ENCODE results near the gene ATG13. TPM values are rescaled to one million over a fixed set of nuclear protein-coding genes. Genes with fewer than 3 reads are reported as not detected.

ATG13 gene
- total and polyA plus RNA-seq, 4 donors = 29.1 to 72.8 (median 52.4) TPM

- WGBS, 2 donors = 92 to 100% methylated on average over 1 of the region's 1 CpG
Measured at GRCh38 chr11:46690702-46691101, 73.3 kb downstream of the ATG13 start.

GRCh38 chr11:46692450-46692849 is 75.1 kb downstream of the ATG13 start:
- TF ChIP-seq, protein P1, sequence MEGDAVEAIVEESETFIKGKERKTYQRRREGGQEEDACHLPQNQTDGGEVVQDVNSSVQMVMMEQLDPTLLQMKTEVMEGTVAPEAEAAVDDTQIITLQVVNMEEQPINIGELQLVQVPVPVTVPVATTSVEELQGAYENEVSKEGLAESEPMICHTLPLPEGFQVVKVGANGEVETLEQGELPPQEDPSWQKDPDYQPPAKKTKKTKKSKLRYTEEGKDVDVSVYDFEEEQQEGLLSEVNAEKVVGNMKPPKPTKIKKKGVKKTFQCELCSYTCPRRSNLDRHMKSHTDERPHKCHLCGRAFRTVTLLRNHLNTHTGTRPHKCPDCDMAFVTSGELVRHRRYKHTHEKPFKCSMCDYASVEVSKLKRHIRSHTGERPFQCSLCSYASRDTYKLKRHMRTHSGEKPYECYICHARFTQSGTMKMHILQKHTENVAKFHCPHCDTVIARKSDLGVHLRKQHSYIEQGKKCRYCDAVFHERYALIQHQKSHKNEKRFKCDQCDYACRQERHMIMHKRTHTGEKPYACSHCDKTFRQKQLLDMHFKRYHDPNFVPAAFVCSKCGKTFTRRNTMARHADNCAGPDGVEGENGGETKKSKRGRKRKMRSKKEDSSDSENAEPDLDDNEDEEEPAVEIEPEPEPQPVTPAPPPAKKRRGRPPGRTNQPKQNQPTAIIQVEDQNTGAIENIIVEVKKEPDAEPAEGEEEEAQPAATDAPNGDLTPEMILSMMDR (IDR thresholded peaks at IDR 0.05; ENCODE audit: control extremely low read depth, extremely low read depth) = no peak
- 81 to 98% methylated on average over 4 of the region's 4 CpGs for WGBS, 2 donors
- Histone ChIP-seq H3K9ac (ENCODE audit: insufficient read depth in 1 of 2, low read length in 2 of 2) (no peak overlapping the region), H3K4me1 (ENCODE audit: control insufficient read depth in 5 of 5, insufficient read depth in 5 of 5, low read length in 5 of 5) (peaks cover 0 to 9% (median 3%) of the 10 kb centered on the region in 5 donors), H3K9me3 (ENCODE audit: control insufficient read depth in 4 of 4, insufficient read depth in 3 of 4, low read length in 3 of 4) (no peaks in the 10 kb centered on the region), H3K27me3 (ENCODE audit: control insufficient read depth in 3 of 3, insufficient read depth in 3 of 3, low read length in 2 of 3) (no peaks in the 10 kb centered on the region), H3K36me3 (ENCODE audit: control insufficient read depth in 4 of 4, insufficient read depth in 4 of 4, low read length in 4 of 4) (peaks cover 0 to 52% (median 25%) of the 10 kb centered on the region in 4 donors), H3K27ac (ENCODE audit: low read depth in 1 of 2, low read length in 1 of 2) (no peak overlapping the region), H3K4me3 (no peak overlapping the region)
- DNase-seq (no peak), ATAC-seq (ENCODE audit: insufficient read depth, low FRiP score) (no peak)

More at GRCh38 chr11:46690702-46691101, 73.3 kb downstream of the ATG13 start:
- Histone ChIP-seq H3K9ac (ENCODE audit: insufficient read depth in 1 of 2, low read length in 2 of 2) (no peak overlapping the region), H3K27ac (ENCODE audit: low read depth in 1 of 2, low read length in 1 of 2) (no peak overlapping the region), H3K4me1 (ENCODE audit: control insufficient read depth in 5 of 5, insufficient read depth in 5 of 5, low read length in 5 of 5) (peaks cover 0 to 18% (median 4%) of the 10 kb centered on the region in 5 donors), H3K9me3 (ENCODE audit: control insufficient read depth in 4 of 4, insufficient read depth in 3 of 4, low read length in 3 of 4) (no peaks in the 10 kb centered on the region), H3K4me3 (no peak overlapping the region), H3K27me3 (ENCODE audit: control insufficient read depth in 3 of 3, insufficient read depth in 3 of 3, low read length in 2 of 3) (no peaks in the 10 kb centered on the region), H3K36me3 (ENCODE audit: control insufficient read depth in 4 of 4, insufficient read depth in 4 of 4, low read length in 4 of 4) (peaks cover 3 to 51% (median 25%) of the 10 kb centered on the region in 4 donors)
- DNase-seq (no peak), ATAC-seq (ENCODE audit: insufficient read depth, low FRiP score) (no peak)
- TF ChIP-seq, protein P1 (IDR thresholded peaks at IDR 0.05; ENCODE audit: control extremely low read depth, extremely low read depth) = no peak

DNA sequence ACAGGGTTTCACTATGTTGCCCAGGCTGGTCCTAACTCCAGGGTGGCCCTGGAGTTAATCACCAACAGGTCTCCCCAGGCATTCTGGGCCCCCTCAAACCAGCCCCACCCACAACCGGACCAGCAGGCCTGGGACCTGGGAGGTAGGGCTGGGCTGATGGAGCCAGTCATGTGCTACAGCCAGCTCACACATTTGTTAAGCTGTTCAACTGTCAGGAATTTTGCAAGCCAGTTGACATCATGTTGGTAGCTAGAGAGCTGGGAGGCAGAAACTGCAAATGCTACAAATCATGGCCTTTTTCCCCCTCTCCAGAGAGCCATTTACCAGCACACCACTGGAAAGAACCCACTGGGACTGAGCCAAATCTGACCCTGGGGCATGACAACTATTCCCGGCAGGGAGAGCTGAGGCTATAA is 76.3 kb downstream of the ATG13 start:
- peaks cover 0 to 42% (median 23%) of the 10 kb centered on the region in 4 donors for H3K36me3 ChIP-seq (ENCODE audit: control insufficient read depth in 4 of 4, insufficient read depth in 4 of 4, low read length in 4 of 4)
- TF ChIP-seq, protein P1 (IDR thresholded peaks at IDR 0.05; ENCODE audit: control extremely low read depth, extremely low read depth) = no peak
- no peaks in the 10 kb centered on the region for H3K27me3 ChIP-seq (ENCODE audit: control insufficient read depth in 3 of 3, insufficient read depth in 3 of 3, low read length in 2 of 3)
- H3K27ac ChIP-seq (ENCODE audit: low read depth in 1 of 2, low read length in 1 of 2) = peak overlapping the region in 1 of 2 donors; percentile 61
- no peak for ATAC-seq (ENCODE audit: insufficient read depth, low FRiP score)
- H3K9me3 ChIP-seq (ENCODE audit: control insufficient read depth in 4 of 4, insufficient read depth in 3 of 4, low read length in 3 of 4) = no peaks in the 10 kb centered on the region
- no peak overlapping the region for H3K4me3 ChIP-seq
- DNase-seq = no peak
- no peak overlapping the region for H3K9ac ChIP-seq (ENCODE audit: insufficient read depth in 1 of 2, low read length in 2 of 2)
- 83 to 86% methylated on average over 2 of the region's 2 CpGs for WGBS, 2 donors
- H3K4me1 ChIP-seq (ENCODE audit: control insufficient read depth in 5 of 5, insufficient read depth in 5 of 5, low read length in 5 of 5) = peaks cover 0 to 8% (median 0%) of the 10 kb centered on the region in 5 donors

DNA sequence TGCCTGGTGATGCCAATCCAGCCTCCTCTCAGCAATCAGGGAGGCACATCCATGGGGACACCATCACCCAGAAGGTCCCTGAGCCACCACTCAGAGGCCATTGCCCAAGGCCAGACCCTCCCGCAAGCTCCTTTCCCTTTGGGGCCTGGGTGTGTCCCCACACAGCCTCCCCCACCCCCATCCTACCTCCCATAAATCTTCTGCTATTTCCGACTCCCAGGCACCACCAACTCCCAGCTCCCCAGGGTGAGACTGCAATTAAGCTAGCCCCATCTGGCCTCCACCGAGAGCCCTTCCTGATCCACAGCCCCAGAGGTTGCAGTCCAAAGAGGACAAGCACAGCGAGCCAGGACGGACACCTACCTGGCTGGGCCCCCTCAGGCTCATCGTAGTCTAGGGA is 76.7 kb downstream of the ATG13 start:
- Histone ChIP-seq H3K9me3 (ENCODE audit: control insufficient read depth in 4 of 4, insufficient read depth in 3 of 4, low read length in 3 of 4) (no peaks in the 10 kb centered on the region), H3K27ac (ENCODE audit: low read depth in 1 of 2, low read length in 1 of 2) (peak overlapping the region; percentile 13 to 61), H3K4me3 (no peak overlapping the region), H3K4me1 (ENCODE audit: control insufficient read depth in 5 of 5, insufficient read depth in 5 of 5, low read length in 5 of 5) (peaks cover 0 to 8% (median 3%) of the 10 kb centered on the region in 5 donors), H3K9ac (ENCODE audit: insufficient read depth in 1 of 2, low read length in 2 of 2) (no peak overlapping the region), H3K36me3 (ENCODE audit: control insufficient read depth in 4 of 4, insufficient read depth in 4 of 4, low read length in 4 of 4) (peaks cover 0 to 41% (median 22%) of the 10 kb centered on the region in 4 donors), H3K27me3 (ENCODE audit: control insufficient read depth in 3 of 3, insufficient read depth in 3 of 3, low read length in 2 of 3) (no peaks in the 10 kb centered on the region)
- TF ChIP-seq, protein P1 (IDR thresholded peaks at IDR 0.05; ENCODE audit: control extremely low read depth, extremely low read depth) = no peak
- DNase-seq (no peak), ATAC-seq (ENCODE audit: insufficient read depth, low FRiP score) (no peak)
- WGBS, 2 donors = 93 to 94% methylated on average over 6 of the region's 6 CpGs

Data from lung (tissue), 12 donors.